GM21367 (cell line): ENCODE data around the gene SRP68.

ENCODE experiments used
- ATAC-seq: cut with Tn5 transposase; IDR thresholded peaks from one replicate; pipeline ENCODE4 v1.9.1; 2021; ENCODE audit not compliant: unreplicated experiment

SRP68 gene

DNA sequence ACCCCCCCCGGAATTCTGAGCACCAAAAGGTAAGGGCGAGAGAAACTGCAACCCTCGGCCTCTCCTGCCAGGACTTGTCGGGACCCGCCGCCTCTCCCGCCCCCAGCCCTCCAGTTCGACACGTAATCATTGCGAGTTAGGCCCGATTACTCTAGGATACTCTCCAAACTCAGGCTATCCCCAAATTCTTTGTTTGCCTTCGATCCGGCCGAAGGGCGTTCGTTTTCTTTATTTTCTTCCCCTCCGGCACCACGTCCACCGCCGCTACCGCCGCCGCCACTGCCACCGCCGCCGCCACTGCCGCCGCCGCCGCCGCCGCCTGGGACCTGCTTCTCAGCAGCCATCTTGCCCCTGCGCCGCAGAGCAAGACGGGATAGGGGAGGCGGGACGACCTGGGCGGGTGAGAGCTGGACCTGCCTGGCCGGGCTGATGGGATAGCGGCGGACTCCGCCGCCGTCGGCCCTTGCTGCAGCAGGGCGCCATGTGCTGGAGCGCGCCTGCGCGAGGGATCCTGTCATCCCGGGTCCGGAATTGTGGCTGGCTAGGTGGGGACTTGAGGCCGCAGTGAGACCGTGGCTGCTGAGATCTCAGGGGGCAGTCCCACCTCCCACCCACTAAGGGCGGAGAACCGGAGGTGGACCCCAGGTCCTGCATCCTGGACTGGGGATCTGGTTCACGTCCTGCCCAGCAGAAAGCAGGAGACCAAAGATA lies at the start of gene SRP68:
TSS of gene SRP68 (minus strand) at position 370 of the 711 bp plus-strand sequence. CDS start at position 344, 26 bp downstream.
- peak; percentile 83 for ATAC-seq

GRCh38 chr17:76121932-76122430 lies 49.7 kb upstream of the SRP68 start:
- no peak for ATAC-seq

DNA sequence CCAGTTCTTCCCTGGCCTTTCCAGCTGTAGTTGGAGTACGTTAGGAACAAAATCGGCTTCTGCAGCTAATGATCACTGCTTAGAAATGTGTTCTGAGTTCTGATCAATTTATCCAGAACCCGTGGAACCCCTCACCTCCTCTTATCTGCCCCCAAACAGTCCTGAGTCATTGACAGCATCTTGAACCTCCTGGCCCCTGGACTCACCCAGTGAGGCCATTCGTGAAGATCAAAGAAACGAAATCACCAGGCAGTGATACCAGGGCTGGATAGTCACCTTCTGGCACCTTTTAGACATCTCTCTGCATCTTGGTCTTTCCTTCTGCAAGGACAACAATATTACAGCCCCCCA lies 48.3 kb upstream of the SRP68 start:
- ATAC-seq: no peak

DNA sequence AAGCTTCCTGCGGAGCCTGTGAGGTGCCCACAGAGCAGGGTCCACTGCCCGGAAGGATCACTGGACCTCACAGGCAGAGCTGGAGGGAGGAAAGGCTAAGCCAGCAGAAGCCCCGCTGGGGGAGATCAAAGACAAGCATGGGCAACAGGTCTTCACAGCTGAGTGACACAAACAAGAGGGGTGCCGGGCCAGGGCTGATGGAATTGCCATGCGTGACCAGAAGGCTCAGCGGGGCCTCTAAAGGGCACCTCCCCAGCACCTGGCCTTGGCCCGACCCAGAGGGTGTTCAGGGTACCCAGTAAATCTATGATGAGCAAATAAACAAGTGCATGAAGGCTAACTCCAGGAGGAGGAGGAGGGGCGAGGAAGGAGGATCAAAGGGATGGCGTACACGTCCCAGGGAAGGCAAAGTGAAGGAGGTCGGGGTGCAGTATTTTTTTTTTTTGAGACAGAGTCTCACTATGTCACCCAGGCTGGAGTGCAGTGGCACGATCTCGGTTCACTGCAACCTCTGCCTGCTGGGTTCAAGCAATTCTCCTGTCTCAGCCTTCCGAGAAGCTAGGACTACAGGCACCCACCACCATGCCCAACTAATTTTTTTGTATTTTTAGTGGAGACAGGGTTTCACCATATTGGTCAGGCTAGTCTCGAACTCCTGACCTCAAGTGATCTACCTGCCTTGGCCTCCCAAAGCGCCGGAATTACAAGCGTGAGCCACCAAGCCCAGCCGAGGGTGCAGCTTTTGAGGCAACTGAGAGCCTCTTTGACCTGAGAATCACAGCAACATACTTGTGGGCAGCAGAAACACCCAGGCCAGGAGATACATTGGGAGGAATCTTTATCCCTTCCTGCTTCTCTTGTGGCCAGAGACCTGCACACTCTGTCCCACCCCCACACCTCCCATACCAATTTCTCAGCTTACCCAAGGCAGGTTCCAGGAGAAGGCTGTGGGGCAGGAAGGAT lies 47.4 kb upstream of the SRP68 start:
- ATAC-seq: no peak

DNA sequence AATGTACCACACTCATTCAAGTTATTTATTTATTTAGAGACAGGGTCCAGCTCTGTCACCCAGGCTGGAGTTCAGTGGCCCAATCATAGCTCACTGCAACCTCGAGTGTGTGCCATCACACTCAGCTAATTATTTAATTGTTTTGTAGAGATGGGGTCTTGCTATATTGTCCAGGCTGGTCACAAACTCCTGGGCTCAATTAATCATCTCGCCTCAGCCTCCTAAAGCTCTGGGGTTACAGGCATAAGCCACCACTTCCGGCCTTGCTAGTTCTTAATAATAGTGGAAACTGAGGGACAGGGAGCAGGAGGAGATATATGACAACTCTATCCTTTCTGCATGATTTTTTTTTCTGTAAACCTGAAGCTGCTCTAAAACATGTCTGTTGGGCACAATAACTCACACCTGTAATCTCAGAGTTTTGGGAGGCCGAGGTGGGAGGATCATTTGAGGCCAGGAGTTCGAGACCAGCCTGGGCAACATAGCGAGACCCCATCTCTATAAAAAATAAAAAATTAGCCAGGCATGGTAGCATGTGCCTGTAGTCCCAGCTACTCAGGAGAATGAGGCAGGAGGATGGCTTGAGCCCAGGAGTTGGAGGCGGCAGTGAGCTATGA lies 42.9 kb upstream of the SRP68 start:
- ATAC-seq: no peak

GRCh38 chr17:76111956-76112355 lies 39.6 kb upstream of the SRP68 start:
- no peak for ATAC-seq

GRCh38 chr17:76107509-76107908 lies 35.2 kb upstream of the SRP68 start:
- ATAC-seq: no peak

- ATAC-seq: no peak
Observed at GRCh38 chr17:76106703-76107102, 34.4 kb upstream of the SRP68 start.

DNA sequence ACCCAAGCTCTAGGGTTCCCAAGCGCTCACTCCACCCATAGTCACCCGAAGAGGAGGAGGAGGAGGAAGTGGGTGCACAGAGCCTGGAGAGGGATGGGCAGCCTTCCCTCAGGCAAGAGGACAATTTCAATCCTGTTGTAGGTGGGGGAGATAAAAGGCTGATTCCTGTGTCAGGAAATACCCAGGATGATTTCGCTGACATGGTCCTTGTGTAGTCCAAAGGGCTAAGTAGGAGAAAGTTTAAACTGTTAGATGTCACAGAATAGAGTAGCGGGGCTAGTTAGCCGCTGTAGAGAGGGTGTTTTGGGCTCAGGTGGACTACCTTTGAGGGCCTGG lies 32.5 kb upstream of the SRP68 start:
- ATAC-seq: no peak

GRCh38 chr17:76104140-76104895 lies 32.0 kb upstream of the SRP68 start:
- no peak for ATAC-seq

- ATAC-seq: peak; percentile 62
Observed at GRCh38 chr17:76103274-76104139, 31.2 kb upstream of the SRP68 start, which contains the start of gene EXOC7. TSS of gene EXOC7 (minus strand) at chr17:76103787. CDS start at chr17:76103692, 95 bp downstream.

DNA sequence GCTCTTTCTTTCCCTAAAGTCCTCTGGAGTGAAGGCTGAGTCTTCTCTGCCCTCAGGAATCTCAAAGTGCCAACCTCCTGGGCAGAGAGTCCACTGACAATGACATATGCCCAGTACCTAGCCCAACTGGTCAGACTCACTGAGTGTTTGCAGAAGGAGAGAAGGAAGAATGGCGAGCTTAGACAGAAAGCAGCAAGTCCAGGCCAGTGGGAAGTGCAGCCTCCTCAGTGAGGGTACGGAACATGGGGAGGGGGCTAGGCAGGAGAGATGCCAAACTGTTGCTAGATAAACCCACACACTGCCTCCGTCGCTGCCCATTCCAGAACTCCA lies 30.6 kb upstream of the SRP68 start:
- ATAC-seq: no peak

GRCh38 chr17:76097716-76098295 lies 25.5 kb upstream of the SRP68 start:
- no peak for ATAC-seq

GRCh38 chr17:76095943-76096342 lies 23.6 kb upstream of the SRP68 start:
- no peak for ATAC-seq

DNA sequence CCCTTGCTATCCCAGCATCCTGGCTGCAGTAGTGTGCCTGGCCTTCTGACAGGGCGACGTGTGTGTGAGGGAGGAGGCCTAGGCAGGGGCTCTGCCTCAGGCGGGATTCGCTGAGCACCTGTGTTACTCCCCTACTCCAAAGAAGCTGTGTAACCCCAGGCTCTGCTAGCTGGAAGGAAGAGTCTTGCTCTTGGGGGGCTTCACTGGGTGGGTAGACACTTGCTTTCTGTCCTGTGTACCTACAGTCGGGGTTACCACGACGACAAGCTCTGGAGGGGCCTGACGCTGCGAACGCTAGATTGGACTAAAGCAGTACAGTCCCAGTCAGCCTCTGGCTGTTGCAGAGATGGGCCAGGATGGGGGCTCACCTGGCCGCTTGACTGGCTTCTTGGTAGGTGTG lies 21.7 kb upstream of the SRP68 start:
- ATAC-seq: no peak

DNA sequence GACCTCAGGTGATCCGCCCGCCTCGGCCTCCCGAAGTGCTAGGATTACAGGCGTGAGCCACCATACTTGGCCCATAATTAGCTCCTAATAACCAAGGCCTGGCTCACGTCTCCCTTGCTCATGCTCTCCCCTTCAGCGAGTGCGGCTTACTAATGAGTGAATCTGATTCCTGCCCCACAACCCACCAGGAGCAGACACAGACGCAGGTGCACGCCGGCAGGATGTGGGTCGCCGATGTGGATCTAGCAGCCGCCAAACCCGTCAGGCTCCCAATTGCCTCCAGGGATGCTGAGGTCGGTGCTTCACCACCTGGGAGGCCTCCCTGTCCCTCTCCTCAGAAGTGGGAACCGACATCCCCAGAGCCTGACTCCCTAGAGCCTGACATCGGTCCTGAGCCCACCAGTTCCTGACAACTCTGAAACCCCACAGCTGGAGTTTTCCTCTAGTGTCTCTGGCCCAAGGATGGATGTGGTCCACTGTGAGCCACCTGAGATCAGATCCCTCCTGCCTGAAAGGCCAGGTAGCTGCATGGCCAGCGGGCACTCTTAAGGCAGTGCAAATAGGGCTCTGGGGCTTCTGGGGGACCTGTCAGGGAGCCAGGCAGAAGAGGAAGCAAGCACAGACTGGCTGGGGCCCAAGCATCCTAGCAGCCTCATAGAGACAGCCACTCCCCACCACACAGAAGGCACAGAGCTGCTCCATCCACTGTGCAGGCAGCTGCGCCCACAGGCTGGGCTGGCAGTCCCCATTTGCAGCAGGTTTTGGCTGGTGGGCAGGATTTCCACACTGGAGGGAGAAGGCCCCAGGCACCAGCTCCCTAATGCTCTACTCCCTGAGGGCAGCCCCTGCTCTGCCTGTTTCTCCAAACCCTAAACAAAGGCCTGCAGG lies 20.5 kb upstream of the SRP68 start:
- ATAC-seq: no peak

DNA sequence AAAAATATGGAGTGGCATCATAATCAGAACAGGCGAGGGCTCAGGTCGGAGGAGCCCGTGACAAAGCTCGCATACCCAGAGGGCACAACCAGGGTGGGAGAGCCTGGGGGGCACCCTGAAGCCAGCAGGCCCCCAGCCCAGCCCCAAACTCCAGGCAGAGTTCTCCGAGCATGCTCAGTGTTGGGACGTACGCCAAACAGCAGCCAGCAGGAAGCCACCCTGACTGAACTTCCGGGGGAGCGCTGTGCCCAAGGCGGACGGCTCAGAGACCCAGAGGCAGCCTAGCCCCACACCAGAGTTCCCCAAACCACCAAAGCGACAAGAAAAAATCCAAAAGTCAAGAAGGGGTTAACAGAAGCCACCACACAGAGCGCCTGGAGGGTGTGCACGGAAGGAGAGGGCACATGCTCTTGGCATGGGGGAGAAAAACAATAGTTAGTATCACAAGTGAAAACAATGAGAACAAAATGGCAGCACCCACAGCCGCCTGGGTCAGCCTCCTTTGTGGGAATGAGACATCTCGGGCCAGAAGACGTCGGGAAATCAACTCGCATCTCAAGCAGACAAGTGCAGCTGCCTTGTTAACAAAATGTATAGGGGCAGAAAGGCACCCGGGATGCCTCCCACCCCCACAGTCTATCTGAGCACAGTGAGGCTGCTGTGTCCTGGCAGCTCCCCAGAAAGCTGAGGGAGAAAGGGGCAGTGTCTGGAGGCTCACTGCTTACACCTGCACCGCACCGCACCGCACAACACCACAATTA lies 19.4 kb upstream of the SRP68 start:
- ATAC-seq: no peak
